T-cell (primary cell): Measurements from ENCODE around the gene SLC12A5. TPM values are rescaled to one million over a fixed set of nuclear protein-coding genes. Genes with fewer than 3 reads are reported as not detected.

Source experiments
- ATAC-seq, 4 experiments: fragments of 200-7000 bp in 3 of 4; fragments of 150-1000 bp in 1 of 4; cut with Tn5 transposase; replicated peaks in 1 of 4; 1 replicate in 3 of 4; 2 replicates in 1 of 4; pipeline ENCODE4 v1.10.0; 2021; ENCODE audit warnings: moderate library complexity in 3 of 4, mild to moderate bottlenecking in 2 of 4, moderate number of reproducible peaks in 1 of 4
- CTCF ChIA-PET, 2 donors: fragments of 300-600 bp; sonication (Branson Sonifier 250); formaldehyde crosslinking; loops; one replicate each; lab custom pipeline; 2022; ENCODE audit warnings: antibody characterized with exemption in 2 of 2; lab: Charles Lee
- POLR2A ChIA-PET, 2 donors: fragments of 300-600 bp; sonication (Branson Sonifier 250); formaldehyde crosslinking; loops; one replicate each; lab custom pipeline; 2022; ENCODE audit warnings: antibody characterized with exemption in 2 of 2; lab: Charles Lee
- DNase-seq, 35 experiments: peaks; one replicate each; pipeline versions ENCODE4 v3.0.0 to v3.0.0-alpha.2; 2013 to 2023
- H3K27ac ChIP-seq: one replicate; pipeline ENCODE4 v1.5.1; 2013; ENCODE audit warnings: low read length
- H3K27me3 ChIP-seq, 2 experiments: replicated peaks in 1 of 2; 1 replicate in 1 of 2; 2 replicates in 1 of 2; pipeline versions ENCODE4 v1.6.1 to v1.7.0; 2013; ENCODE audit warnings: low read length in 1 of 2, mixed read lengths in 1 of 2; ENCODE audit not compliant: control insufficient read depth in 2 of 2, insufficient read depth in 2 of 2; ENCODE audit errors: extremely low read depth in 1 of 2
- H3K36me3 ChIP-seq, 2 donors: 1 replicate in 1 of 2; 2 replicates in 1 of 2; pipeline versions ENCODE4 v1.6.1 to v1.7.0; 2013; ENCODE audit warnings: low read length in 1 of 2; ENCODE audit not compliant: control insufficient read depth in 2 of 2, insufficient read depth in 1 of 2; ENCODE audit errors: extremely low read depth in 1 of 2
- H3K4me1 ChIP-seq, 2 experiments: 1 replicate in 1 of 2; 2 replicates in 1 of 2; pipeline versions ENCODE4 v1.6.1 to v1.7.0; 2013; ENCODE audit warnings: low read length in 2 of 2, mixed read lengths in 1 of 2; ENCODE audit not compliant: insufficient read depth in 2 of 2, control insufficient read depth in 1 of 2; ENCODE audit errors: extremely low read depth in 1 of 2
- H3K4me3 ChIP-seq, 2 donors: 1 replicate in 1 of 2; 2 replicates in 1 of 2; pipeline versions ENCODE4 v1.5.1 to v1.7.0; 2013; ENCODE audit warnings: mild to moderate bottlenecking in 2 of 2, low read length in 1 of 2, moderate library complexity in 1 of 2; ENCODE audit not compliant: control insufficient read depth in 1 of 2; ENCODE audit errors: extremely low read depth in 1 of 2
- H3K9me3 ChIP-seq: 2 replicates; pipeline ENCODE4 v1.7.0; 2013
- H3K27ac Mint-ChIP-seq, 2 donors: one replicate each; pipeline ENCODE4 v1.8.0; 2020 to 2021; ENCODE audit warnings: mild to moderate bottlenecking in 2 of 2, mixed read lengths in 2 of 2
- H3K27me3 Mint-ChIP-seq, 2 donors: one replicate each; pipeline ENCODE4 v1.8.0; 2021 to 2022; ENCODE audit warnings: mixed read lengths in 2 of 2
- H3K36me3 Mint-ChIP-seq: one replicate; pipeline ENCODE4 v1.8.0; 2021; ENCODE audit warnings: mixed read lengths
- H3K4me1 Mint-ChIP-seq, 3 donors: one replicate each; pipeline ENCODE4 v1.8.0; 2020 to 2022; ENCODE audit warnings: mixed read lengths in 3 of 3, mild to moderate bottlenecking in 1 of 3
- H3K4me3 Mint-ChIP-seq, 3 donors: one replicate each; pipeline ENCODE4 v1.8.0; 2020 to 2022; ENCODE audit warnings: mild to moderate bottlenecking in 3 of 3, mixed read lengths in 3 of 3, moderate library complexity in 3 of 3
- H3K9me3 Mint-ChIP-seq, 3 donors: one replicate each; pipeline ENCODE4 v1.8.0; 2020 to 2022; ENCODE audit warnings: mixed read lengths in 3 of 3
- WGBS: methylation state at CpG from one replicate; pipeline ENCODE4 v1.1.5; 2013; ENCODE audit warnings: missing lambda C conversion rate; ENCODE audit not compliant: insufficient coverage; 5-methylcytosine and 5-hydroxymethylcytosine counted together
- total RNA-seq, 35 experiments: library from RNA in 6 of 35; stranded (reverse) in 6 of 35; fragments of 120-200 nt in 1 of 35; gene quantifications; one replicate each; pipeline versions ENCODE4 v1.2.1 to v1.2.4 and lab custom pipeline; 2013 to 2026

SLC12A5 gene
- total RNA-seq, 5 donors from 2014 or later (not counting 1 experiment from before 2014, with no cell fraction given): 0.05 TPM; not detected in 4

- Histone ChIP-seq H3K36me3 (no peaks in the 10 kb centered on the region), H3K27ac (no peak overlapping the region), H3K4me3 (no peak overlapping the region), H3K27me3 (peaks cover 4 to 60% of the 10 kb centered on the region in 2 experiments), H3K4me1 (no peaks in the 10 kb centered on the region), H3K9me3 (no peaks in the 10 kb centered on the region)
- no peaks in the 10 kb centered on the region for H3K9me3 Mint-ChIP-seq
- DNase-seq: no peak
- no peak overlapping the region for H3K4me3 Mint-ChIP-seq
- ATAC-seq: no peak
- H3K27ac Mint-ChIP-seq: no peak overlapping the region
- CTCF ChIA-PET: no interaction called here
- WGBS: 75% methylated on average over 3 of the region's 5 CpGs
- H3K4me1 Mint-ChIP-seq: no peaks in the 10 kb centered on the region
- H3K27me3 Mint-ChIP-seq: peaks cover 42 to 59% of the 10 kb centered on the region in 2 donors
- no peaks in the 10 kb centered on the region for H3K36me3 Mint-ChIP-seq
- POLR2A ChIA-PET: no interaction called here
Observed at GRCh38 chr20:46035253-46035652, 6.2 kb downstream of the SLC12A5 start.

DNA sequence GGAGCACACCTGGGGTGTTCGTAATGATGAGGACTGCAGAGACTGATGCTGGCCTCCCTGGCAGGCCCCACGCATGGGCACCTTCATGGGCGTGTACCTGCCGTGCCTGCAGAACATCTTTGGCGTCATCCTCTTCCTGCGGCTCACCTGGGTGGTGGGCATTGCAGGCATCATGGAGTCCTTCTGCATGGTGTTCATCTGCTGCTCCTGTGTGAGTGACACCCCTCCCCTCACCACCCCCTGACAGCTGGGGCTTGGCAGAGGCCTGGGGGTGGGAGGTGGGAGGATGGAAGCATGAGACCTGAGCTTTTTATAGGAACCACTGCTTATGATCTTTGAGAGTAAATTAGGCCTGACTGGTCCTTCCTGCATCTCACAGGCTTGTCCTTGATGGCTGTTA, 6.7 kb downstream of the SLC12A5 start:
- ATAC-seq: no peak
- no peak overlapping the region for H3K27ac Mint-ChIP-seq
- no peaks in the 10 kb centered on the region for H3K36me3 Mint-ChIP-seq
- Histone ChIP-seq H3K9me3 (no peaks in the 10 kb centered on the region), H3K36me3 (no peaks in the 10 kb centered on the region), H3K27me3 (peaks cover 4 to 59% of the 10 kb centered on the region in 2 experiments), H3K4me3 (no peak overlapping the region), H3K27ac (no peak overlapping the region), H3K4me1 (no peaks in the 10 kb centered on the region)
- no peak for DNase-seq
- ChIA-PET CTCF (no interaction called here), POLR2A (no interaction called here)
- H3K4me1 Mint-ChIP-seq: no peaks in the 10 kb centered on the region
- no CpG with 5 or more reads among the region's 6 CpGs for WGBS
- H3K4me3 Mint-ChIP-seq: no peak overlapping the region
- no peaks in the 10 kb centered on the region for H3K9me3 Mint-ChIP-seq
- H3K27me3 Mint-ChIP-seq: peaks cover 47 to 60% of the 10 kb centered on the region in 2 donors

GRCh38 chr20:46036370-46036769, 7.4 kb downstream of the SLC12A5 start:
- no peaks in the 10 kb centered on the region for H3K9me3 Mint-ChIP-seq
- no peaks in the 10 kb centered on the region for H3K4me1 Mint-ChIP-seq
- H3K36me3 Mint-ChIP-seq: no peaks in the 10 kb centered on the region
- Histone ChIP-seq H3K4me1 (no peaks in the 10 kb centered on the region), H3K9me3 (no peaks in the 10 kb centered on the region), H3K27me3 (peaks cover 2 to 58% of the 10 kb centered on the region in 2 experiments), H3K36me3 (no peaks in the 10 kb centered on the region), H3K27ac (no peak overlapping the region), H3K4me3 (no peak overlapping the region)
- POLR2A ChIA-PET: interaction anchor here in 1 of 2 donors (0.6 kb wide), 1 partner anchor 17 kb away, joined by 3 read pairs; no protein-coding TSS in a partner anchor
- H3K4me3 Mint-ChIP-seq: no peak overlapping the region
- H3K27me3 Mint-ChIP-seq: peaks cover 49 to 60% of the 10 kb centered on the region in 2 donors
- no peak overlapping the region for H3K27ac Mint-ChIP-seq
- no peak for ATAC-seq
- 83% methylated on average over 8 of the region's 8 CpGs for WGBS
- CTCF ChIA-PET: no interaction called here
- DNase-seq: no peak

- Mint-ChIP-seq H3K9me3 (peaks cover 0 to 5% (median 0%) of the 10 kb centered on the region in 3 donors), H3K27ac (no peak overlapping the region), H3K27me3 (peaks cover 55 to 67% of the 10 kb centered on the region in 2 donors), H3K36me3 (no peaks in the 10 kb centered on the region), H3K4me3 (no peak overlapping the region), H3K4me1 (no peaks in the 10 kb centered on the region)
- H3K4me1 ChIP-seq: no peaks in the 10 kb centered on the region
- H3K27ac ChIP-seq: no peak overlapping the region
- H3K36me3 ChIP-seq: no peaks in the 10 kb centered on the region
- WGBS: 65% methylated on average over 4 of the region's 5 CpGs
- no peak overlapping the region for H3K4me3 ChIP-seq
- peaks cover 2 to 55% of the 10 kb centered on the region in 2 experiments for H3K27me3 ChIP-seq
- ChIA-PET POLR2A (no interaction called here), CTCF (interaction anchor here in 1 of 2 donors (0.6 kb wide), 1 partner anchor 27 kb away, joined by 3 read pairs; no protein-coding TSS in a partner anchor)
- H3K9me3 ChIP-seq: no peaks in the 10 kb centered on the region
- DNase-seq: no peak
- no peak for ATAC-seq
Observed at GRCh38 chr20:46037036-46037435, 8.0 kb downstream of the SLC12A5 start.

GRCh38 chr20:46040902-46041535, 12.0 kb downstream of the SLC12A5 start:
- Mint-ChIP-seq H3K27ac (no peak overlapping the region), H3K9me3 (peaks cover 0 to 5% (median 0%) of the 10 kb centered on the region in 3 donors), H3K4me3 (no peak overlapping the region), H3K36me3 (no peaks in the 10 kb centered on the region), H3K27me3 (peaks cover 44 to 61% of the 10 kb centered on the region in 2 donors), H3K4me1 (no peaks in the 10 kb centered on the region)
- H3K9me3 ChIP-seq: no peaks in the 10 kb centered on the region
- 32% methylated on average over 14 of the region's 18 CpGs for WGBS
- peak in 20 of 35 experiments; percentile 18 to 59 (median 36) for DNase-seq
- ATAC-seq: peak in 1 of 4 experiments; percentile 42
- no peaks in the 10 kb centered on the region for H3K4me1 ChIP-seq
- H3K27ac ChIP-seq: no peak overlapping the region
- no peaks in the 10 kb centered on the region for H3K36me3 ChIP-seq
- ChIA-PET CTCF (no interaction called here), POLR2A (interaction anchor here (0.6 kb wide), 2 partner anchors 36 to 251 kb away, joined by 4 to 5 read pairs; no protein-coding TSS in a partner anchor)
- H3K4me3 ChIP-seq: no peak overlapping the region
- peaks cover 0 to 64% of the 10 kb centered on the region in 2 experiments for H3K27me3 ChIP-seq

DNA sequence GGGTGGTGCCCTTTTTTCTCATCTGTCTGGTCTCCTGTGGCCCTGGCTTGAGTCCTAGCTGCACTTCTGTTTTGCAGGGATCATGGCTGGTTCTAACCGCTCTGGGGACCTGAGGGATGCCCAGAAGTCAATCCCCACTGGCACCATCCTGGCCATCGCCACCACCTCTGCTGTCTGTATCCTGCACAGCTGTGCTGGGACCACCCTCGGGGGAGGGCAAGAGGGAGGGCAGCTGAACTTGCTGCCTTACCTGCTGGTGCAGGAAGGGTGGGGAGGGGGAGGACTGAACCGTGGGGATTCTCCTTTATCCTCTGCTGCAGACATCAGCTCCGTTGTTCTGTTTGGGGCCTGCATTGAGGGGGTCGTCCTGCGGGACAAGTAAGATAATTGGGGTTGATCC, 14.5 kb downstream of the SLC12A5 start:
- no peaks in the 10 kb centered on the region for H3K36me3 ChIP-seq
- Mint-ChIP-seq H3K4me1 (no peaks in the 10 kb centered on the region), H3K9me3 (peaks cover 0 to 5% (median 0%) of the 10 kb centered on the region in 3 donors), H3K36me3 (no peaks in the 10 kb centered on the region), H3K27me3 (peaks cover 54 to 72% of the 10 kb centered on the region in 2 donors), H3K27ac (no peak overlapping the region), H3K4me3 (no peak overlapping the region)
- 40% methylated on average over 6 of the region's 7 CpGs for WGBS
- H3K4me3 ChIP-seq: no peak overlapping the region
- ChIA-PET CTCF (no interaction called here), POLR2A (no interaction called here)
- H3K27ac ChIP-seq: no peak overlapping the region
- no peaks in the 10 kb centered on the region for H3K4me1 ChIP-seq
- peaks cover 0 to 69% of the 10 kb centered on the region in 2 experiments for H3K27me3 ChIP-seq
- no peaks in the 10 kb centered on the region for H3K9me3 ChIP-seq
- no peak for DNase-seq
- ATAC-seq: no peak
